HG02610 (cell line): ENCODE data around the gene PARD3B.

Experiments
- ATAC-seq: cut with Tn5 transposase; IDR thresholded peaks from one replicate; pipeline ENCODE4 v1.9.1; 2021; ENCODE audit warnings: mild to moderate bottlenecking, moderate library complexity; ENCODE audit not compliant: unreplicated experiment

The PARD3B gene

DNA sequence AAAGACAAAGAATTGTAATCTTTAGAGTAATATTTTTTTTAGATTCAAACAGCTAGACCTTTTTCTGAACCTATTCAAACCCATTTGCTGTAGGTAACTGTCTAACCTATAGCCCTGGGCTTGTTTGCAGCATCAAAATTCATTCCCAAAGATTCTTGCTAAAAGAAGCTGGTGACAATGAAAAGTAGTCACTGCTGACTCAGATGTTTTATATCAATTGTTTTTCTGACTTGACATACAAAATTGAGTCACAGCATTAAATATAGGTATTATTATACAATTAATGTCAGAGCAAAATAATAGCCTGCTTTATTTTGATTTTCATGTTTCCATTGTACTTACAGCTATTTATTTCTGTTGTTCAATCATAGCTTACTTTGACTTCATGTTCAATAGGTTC, 816.7 kb downstream of the PARD3B start:
- no peak for ATAC-seq

- ATAC-seq, result no peak
Observed at GRCh38 chr2:205364261-205364660, 819.0 kb downstream of the PARD3B start.

DNA sequence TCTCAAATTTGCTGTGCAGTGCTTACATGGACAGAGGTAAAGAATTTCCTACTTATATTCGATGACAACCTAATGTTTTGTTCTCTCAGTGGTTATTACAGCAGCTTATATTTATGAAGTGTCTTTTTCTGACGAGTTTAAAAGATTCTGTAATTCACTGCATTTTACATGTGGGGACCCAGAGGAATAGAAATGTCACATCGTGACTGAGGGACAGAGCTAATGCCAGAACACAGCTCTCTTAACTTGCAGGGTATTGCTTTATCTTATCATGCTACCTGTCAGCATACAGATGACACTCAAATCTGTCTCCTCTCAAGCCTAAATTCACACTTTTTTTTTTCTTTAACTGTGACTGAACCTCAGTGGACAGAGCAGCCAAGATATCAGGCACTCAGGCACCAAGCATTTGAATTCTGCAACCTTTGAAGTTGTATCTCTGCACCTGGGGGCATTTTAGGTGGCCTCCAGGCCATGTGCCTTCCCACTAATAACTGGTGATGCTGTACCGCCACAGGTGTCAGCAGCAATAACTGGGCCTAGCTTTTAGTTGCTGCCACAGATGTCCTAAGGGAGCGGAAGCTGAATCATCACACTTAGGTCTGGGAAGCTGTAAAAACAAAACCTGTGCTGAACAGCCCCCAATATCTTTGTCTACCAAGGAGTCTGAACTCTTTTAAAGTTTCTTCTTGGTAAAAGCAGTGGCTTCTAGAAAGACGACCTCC, 821.2 kb downstream of the PARD3B start:
- ATAC-seq, result no peak

DNA sequence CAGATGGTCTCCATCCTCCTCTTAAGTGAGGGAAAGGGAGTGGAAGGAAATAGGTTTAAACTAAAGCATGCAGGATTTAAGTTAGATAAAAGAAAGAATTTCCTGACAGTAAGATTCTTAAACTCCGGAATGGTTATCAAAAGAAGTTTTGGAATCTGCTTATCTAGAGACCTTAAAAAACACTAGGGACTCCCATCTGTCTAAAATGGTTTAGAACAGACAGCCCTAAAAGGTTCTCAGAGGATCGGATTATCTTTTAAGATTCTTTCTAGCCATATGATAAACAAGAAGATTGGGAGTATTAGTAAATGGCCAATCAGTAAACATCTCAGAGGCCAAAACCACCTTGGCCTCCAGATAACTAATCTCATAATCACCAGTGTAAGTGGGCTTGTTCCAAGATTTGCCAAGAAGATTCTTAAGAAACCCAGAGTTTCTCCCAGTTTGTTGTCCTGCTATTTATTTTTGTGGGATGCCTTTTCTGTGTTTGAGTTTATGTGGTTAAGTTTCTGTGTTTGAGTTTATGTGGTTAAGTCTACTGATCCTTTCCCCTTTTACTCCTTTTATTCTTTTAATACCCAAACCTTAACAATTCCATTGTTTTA, 822.2 kb downstream of the PARD3B start:
- ATAC-seq, result no peak

DNA sequence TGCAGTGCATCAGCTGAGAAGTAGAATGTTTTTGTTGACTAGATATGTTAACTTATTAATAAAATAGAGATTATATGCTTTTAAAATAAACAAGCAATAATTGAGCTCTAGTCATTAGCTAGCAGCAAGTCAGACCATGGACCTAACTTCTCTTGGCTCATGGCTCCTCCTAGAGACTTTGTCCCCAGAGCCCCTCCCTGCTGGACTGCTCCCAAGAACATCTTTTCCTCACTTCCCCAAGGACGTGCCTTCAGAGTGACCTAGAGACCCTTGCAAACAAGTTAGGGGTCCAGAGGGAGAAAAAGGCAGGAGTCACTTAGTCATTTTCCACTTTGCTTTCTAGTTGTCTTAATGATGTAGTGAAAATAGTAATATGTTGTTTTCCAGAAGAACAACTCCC, 824.5 kb downstream of the PARD3B start:
- ATAC-seq, result no peak

DNA sequence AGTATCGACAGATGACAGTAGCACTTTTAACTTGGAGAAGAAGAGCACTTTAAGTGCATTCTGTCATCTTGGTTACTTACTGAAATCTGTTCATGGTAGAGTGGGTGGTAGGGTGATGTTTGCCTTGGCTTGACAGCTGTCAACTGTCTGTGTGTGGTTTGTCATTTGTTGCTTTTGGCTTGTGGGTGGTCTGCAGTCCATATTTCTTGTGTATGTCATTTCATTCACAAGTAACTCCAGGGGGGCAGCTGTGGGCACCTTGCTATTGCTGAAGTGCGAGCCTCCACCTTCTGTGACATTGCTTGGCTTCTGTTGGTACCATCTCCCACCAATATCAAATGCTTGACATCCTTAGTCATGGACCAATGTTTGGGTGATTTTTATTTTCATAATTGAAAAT, 825.5 kb downstream of the PARD3B start:
- no peak for ATAC-seq

GRCh38 chr2:205372141-205372540, 826.9 kb downstream of the PARD3B start:
- no peak for ATAC-seq

DNA sequence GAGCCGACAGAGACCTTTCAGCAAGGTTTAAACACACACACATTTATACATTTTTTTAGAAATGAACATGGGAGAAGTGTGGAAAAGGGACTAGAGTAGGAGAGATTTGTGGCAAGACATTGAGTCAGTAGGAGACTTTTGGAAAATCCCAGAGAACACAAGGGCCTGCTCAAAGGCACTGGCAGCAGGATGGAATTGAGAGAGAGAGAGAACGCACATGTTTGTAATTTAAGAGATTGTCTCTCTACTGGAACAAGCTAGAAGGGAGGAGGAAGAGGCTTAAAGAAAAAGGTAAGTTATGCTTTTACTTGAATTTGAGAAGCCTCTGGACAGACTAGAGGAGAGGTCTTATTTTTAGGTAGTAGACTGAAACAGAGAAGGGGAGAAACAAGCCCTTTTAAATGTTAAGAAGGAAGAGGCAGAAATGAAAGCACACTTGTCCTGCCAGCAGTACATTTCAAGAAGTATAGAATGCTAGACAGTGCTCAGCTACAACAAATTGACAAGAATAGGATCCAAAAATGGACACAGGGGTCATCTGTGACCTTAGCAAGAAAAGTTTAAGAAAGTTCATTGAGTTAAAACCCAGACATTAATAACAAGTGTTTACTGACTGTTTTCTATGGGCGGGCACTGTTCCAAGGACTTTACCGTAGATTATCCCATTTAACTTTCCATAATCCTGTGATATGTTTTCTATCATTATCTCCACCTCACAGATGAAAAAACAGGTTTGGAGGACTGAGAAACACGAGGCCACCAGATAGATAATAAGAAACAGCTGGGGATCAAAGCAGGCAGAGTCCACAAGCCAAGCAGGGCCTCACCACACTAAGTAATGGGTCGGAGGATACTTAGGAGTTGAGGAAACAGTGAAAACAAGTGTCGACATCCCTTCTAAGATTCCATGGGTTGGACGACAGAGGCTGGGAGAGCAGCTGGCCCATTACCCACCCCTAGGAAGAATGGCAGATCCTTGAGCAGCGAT, 830.5 kb downstream of the PARD3B start:
- no peak for ATAC-seq

DNA sequence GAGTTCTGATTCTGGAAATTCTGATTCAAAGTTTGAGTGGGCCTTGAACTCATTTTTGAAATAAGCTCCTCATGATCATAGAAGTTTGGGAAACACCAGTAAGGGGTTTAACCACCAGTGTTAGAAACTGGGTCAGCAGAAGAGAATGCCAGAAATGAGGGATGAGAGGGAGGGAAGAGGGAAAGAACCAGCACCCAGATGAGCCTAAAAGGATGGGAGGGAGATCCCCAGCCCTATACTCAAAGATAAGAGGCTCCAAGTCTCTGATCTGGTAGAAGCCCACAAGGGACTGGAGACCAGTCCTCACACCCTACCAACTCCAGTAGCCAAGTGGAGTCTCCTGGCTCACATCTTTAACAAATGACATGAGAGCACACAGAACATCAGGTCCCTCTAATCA, 832.0 kb downstream of the PARD3B start:
- ATAC-seq, result no peak

- ATAC-seq, result no peak
Observed at GRCh38 chr2:205383601-205384000, 838.3 kb downstream of the PARD3B start.

DNA sequence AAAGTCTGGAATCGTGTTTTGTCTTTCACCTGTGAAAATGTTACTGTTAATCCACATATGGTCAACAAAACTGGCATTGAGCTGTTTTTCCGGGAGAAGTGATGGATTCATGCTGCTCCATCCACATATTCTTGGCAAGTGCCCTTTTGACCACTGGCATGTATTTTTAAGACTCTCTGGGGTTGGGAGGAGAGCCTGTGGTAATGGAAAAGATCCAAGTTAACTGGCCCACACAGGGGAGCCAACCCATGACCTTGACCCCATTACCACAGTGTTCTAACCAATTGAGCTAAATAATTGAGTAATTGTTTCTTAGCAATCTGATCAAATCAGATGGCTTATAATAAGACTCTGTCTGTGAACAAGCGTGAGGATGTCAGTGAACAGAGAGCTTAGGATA, 840.8 kb downstream of the PARD3B start:
- no peak for ATAC-seq

- no peak for ATAC-seq
Observed at GRCh38 chr2:205387350-205388055, 842.2 kb downstream of the PARD3B start.

DNA sequence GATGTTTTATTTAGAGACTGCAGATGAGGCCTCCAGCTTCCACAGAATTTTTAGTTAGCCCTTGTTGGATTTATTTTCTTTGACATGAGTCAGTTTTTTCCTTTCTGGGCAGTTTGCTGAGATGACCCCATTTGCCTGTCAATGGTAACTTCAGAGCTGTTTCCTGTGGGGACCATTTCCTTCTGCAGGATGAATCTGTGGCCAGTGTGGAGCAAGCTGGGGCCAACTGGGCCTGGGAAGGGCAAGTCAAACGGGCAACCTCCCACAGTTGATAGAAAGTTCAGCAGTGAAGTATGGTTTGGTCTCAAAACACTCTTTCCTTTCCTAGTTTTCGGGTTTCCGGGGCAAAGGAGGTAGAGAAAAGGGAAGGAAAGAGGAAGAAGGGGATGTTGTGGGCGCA, 845.6 kb downstream of the PARD3B start:
- ATAC-seq, result no peak

DNA sequence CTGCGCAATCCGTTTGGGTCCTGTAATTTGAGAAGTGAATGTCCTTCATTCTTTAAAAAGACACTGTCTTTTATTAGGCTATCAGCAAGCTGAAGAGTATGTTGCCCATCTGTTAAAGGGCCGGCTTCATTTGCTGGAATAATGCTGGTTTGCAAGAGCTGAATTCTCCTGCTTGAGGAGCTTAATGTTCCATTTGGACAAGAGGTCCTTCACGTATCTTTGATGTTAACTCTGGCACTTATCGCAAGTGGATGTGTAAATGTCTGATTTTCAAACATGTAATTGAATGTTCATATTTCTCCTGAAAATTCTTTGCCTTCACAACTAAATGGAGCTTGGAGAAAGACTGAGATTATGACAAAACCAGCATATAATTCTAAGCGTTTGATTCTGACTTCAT, 856.2 kb downstream of the PARD3B start:
- no peak for ATAC-seq

DNA sequence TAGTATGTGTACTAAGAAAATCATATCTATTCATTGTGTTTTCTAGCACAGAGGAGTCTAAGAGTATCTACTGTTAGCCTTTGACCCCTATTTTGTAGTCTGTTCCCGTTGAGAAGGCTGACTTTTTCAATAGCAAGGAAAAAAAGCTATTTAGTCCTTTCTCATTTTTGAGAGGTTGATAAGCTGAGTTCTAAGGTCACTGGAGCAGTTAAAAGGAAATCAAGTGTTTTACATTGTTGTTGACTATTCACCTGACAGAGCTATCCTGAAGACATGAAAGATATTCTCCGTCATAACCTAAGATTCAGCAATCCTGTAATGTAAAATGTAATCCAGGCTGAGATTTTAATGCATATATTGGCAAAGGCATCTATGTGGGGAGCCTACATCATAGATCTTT, 856.7 kb downstream of the PARD3B start:
- ATAC-seq, result no peak

GRCh38 chr2:205403244-205403825, 858.1 kb downstream of the PARD3B start:
- no peak for ATAC-seq

DNA sequence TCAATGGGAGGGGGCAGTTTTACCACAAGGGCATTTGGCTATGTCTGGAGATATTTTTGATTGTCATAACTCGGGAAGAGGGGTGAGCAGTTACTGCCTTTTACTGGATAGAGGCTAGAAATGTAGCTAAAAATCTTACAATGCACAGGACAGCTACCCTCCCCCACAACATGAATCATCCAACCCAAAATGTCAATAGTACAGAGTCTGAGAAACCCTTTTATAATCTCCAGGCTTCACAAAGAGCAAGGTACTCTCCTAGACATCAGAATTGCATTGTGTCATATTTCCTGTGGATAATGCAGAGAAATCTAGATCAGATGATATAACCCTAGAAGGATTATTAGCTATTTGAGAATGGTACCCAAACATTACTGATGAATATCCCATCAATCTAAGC, 859.9 kb downstream of the PARD3B start:
- ATAC-seq, result no peak

GRCh38 chr2:205405752-205406151, 860.5 kb downstream of the PARD3B start:
- no peak for ATAC-seq

DNA sequence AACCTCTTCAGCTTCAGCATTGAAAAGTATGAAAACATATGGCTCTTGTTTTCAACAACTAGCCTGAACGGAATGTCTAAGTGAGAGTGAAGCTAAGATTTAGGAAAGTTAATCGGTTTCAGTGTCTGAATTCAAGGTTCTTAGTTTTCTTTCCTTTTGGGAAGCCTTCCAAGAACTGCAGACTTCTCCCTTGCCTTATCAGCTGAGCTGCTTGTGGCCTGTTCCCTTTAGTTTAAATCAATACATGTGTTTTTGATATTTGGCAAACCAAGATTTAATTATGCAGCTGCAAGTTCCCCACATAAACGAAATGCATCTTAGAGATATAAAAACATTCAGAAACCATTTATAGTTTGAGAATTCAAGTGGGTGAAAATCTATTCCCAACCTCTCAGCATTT, 862.7 kb downstream of the PARD3B start:
- ATAC-seq, result no peak

DNA sequence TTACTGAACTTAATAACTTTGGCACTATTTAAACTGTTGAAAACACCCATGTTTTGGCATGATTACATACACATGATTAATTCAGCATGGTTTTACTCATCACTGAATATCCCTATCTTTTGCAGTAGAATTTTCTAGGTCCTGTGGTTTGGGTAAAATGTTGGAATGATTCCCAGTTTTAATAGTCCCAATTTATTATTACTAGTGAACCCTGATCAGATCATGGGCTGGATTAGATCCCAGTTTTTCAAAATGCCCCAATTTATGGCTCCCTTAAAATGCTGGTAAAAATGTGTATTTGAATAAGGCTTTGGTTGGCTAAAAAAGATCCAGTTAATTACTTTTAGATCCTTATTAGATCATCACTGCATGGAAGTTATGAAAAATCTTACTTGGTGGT, 863.4 kb downstream of the PARD3B start:
- no peak for ATAC-seq

- no peak for ATAC-seq
Observed at GRCh38 chr2:205409411-205409810, 864.1 kb downstream of the PARD3B start.
